ENCODE measurements around the gene ABCB11.
"Not testable (repeated sequence)": the region's sequence is repeated elsewhere in the genome, so short reads cannot be mapped to it uniquely, and the experiment has no call there.

ABCB11 gene

DNA sequence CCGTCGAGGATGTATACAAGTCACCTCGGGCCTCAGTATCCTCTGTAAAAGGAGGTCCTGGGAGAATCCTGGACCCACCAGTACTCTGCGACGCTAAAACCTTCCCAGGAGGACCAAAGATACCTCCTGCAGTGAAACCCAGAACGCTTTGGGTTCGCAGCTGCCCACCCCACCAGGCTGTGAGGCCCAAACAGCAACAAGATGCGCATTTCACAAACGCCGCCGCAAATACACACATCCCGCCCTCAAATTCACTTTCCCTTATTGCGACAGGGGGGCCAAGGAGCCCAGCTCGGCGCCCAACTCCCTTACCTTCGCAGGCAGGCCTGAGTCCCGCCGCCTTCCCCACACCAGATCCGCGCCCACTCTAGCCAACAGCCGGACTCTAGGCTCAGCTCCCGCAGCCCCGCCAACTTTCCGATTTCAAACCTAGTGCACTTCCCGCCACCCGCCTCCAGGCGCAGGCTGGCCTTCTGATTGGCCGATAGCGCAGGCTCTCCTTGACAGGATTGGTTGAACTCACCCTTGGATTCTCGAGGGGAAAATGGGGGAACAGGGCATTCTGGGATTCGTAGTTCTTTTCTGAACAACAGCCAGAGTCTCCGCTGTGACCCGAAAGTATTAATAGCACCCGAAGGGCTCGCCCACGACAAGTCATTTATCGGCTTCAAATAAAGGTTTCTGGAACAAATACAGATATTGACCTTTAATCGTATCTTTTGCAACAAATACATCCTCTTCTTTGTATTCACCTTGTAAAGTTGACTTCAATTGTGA is 140.9 kb downstream of the ABCB11 start, which contains the start of gene SPC25:
TSS of gene SPC25 (minus strand) at position 425 of the 777 bp plus-strand sequence. CDS start 911 bp downstream, outside the sequence.
- peak; percentile 69 for DNase-seq (ENCODE audit: low read depth)

GRCh38 chr2:168889635-168890005 is 141.5 kb downstream of the ABCB11 start:
- DNase-seq (ENCODE audit: low read depth), result no peak

- DNase-seq (ENCODE audit: low read depth), result no peak
Measured at GRCh38 chr2:168884975-168885374, 146.1 kb downstream of the ABCB11 start.

DNA sequence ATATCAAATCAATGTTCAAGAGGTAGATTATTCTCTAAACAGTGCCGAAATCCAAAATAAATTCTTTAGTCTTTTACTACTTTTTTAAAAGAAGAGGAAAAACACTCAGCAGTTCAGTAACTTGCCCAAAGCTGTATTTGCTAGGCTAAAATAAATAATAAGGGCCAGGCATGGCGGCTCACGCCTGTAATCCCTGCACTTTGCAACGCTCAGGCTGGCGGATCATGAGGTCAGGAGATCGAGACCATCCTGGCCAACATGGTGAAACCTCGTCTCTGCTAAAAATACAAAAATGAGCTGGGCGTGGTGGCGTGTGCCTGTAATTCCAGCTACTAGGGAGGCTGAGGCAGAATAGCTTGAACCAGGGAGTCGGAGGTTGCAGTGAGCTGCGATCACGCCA is 149.0 kb downstream of the ABCB11 start:
- not testable (repeated sequence) for DNase-seq (ENCODE audit: low read depth)

DNA sequence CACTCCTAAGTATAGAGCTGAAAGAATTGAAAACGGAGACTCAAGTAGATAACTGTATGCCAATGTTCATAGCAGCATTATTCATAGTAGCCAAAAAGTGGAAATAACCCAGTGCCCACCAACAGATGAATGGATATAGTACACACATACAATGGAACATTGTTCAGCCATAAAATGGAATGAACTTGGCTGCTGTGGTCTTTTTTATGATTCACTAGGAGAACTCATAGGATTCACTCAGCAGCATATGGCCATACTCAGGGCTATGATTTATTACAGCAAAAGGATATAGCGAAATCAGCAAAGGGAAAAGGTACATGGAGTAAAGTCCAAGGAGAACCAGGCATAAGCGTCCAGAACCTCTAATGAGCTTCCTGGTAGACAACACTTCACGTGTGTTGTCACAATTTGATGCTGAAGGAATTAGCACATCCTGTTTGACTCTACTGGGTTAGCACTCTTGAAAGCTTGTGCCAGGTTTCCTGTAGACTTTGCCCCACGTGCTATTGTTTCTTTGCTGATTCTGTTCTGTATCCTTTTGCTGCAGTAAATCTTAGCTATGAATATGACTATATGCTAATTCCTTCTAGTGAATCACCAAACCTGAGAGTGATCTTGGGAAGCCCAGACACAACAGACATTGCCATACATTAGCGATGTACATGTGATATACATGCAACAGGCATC is 156.6 kb downstream of the ABCB11 start:
- no peak for DNase-seq (ENCODE audit: low read depth)

GRCh38 chr2:168870824-168871223 is 160.3 kb downstream of the ABCB11 start:
- DNase-seq (ENCODE audit: low read depth), result not testable (repeated sequence)
